ENCODE results near the gene CD2AP.

DNA sequence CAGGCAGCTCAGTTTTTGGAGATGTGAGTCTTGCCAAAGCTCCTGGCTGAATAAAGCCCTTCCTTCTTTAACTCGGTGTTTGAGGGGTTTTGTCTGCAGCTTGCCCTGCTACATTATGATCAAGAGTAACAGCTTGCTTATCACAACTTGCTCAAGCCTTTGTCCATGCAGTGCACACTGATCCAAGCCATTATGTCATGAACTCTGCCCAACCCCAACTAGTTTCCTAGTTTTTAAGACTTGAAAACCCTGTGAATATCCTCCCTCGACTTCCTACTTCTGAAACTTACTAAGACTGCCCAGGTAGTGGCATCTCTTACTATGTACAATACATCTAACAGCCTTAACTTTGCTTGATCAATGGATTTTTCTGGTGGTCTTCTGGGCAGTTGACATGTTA, 170.4 kb downstream of the CD2AP start:
- TF ChIP-seq, protein P1, sequence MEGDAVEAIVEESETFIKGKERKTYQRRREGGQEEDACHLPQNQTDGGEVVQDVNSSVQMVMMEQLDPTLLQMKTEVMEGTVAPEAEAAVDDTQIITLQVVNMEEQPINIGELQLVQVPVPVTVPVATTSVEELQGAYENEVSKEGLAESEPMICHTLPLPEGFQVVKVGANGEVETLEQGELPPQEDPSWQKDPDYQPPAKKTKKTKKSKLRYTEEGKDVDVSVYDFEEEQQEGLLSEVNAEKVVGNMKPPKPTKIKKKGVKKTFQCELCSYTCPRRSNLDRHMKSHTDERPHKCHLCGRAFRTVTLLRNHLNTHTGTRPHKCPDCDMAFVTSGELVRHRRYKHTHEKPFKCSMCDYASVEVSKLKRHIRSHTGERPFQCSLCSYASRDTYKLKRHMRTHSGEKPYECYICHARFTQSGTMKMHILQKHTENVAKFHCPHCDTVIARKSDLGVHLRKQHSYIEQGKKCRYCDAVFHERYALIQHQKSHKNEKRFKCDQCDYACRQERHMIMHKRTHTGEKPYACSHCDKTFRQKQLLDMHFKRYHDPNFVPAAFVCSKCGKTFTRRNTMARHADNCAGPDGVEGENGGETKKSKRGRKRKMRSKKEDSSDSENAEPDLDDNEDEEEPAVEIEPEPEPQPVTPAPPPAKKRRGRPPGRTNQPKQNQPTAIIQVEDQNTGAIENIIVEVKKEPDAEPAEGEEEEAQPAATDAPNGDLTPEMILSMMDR (IDR thresholded peaks at IDR 0.05), result no peak
- no peak for TF ChIP-seq POLR2AphosphoS5 (IDR thresholded peaks at IDR 0.05)
- TF ChIP-seq POLR2A (IDR thresholded peaks at IDR 0.05), result no peak
- no peak for TF ChIP-seq EP300 (IDR thresholded peaks at IDR 0.05; ENCODE audit: low read depth)

All from transverse colon (tissue), 4 donors.